SK-N-SH (cell line): ENCODE results near the gene LEMD1. TPM values are rescaled to one million over a fixed set of nuclear protein-coding genes. Genes with fewer than 3 reads are reported as not detected.

ENCODE experiments used
- CTCF ChIA-PET: fragments of 300-600, 350-600 bp; formaldehyde crosslinking; extraction: SDS; loops from one replicate; lab custom pipeline; 2021; lab: Yijun Ruan, JAX
- POLR2A ChIA-PET: fragments of 350-600 bp; sonication (Branson Sonifier 250); formaldehyde crosslinking; extraction: SDS; loops from one replicate; lab custom pipeline; 2020; ENCODE audit warnings: antibody characterized with exemption, inconsistent platforms; lab: Yijun Ruan, JAX
- DNase-seq: peaks from one replicate; pipeline ENCODE4 v3.0.0; 2012
- H2AFZ ChIP-seq: fragments of 200-600 bp; sonication (generic); 2 replicates; pipeline ENCODE4 v1.8.1; 2016; ENCODE audit warnings: antibody characterized with exemption, mild to moderate bottlenecking, low read depth
- H3F3A ChIP-seq: fragments of 200-600 bp; sonication (generic); replicated peaks from 2 replicates; pipeline ENCODE3; 2016; ENCODE audit warnings: antibody characterized with exemption, mild to moderate bottlenecking; ENCODE audit not compliant: insufficient read depth
- H3K27ac ChIP-seq, 2 experiments: fragments of 200-500 bp in 1 of 2; fragments of 200-600 bp in 1 of 2; sonication (Bioruptor generic) in 1 of 2; sonication (generic), shearing (Covaris generic) in 1 of 2; 2 replicates each; pipeline versions ENCODE4 v1.5.1 to v1.6.1; 2014 to 2016; ENCODE audit warnings: low read depth in 2 of 2, inconsistent platforms in 1 of 2, low read length in 1 of 2, mild to moderate bottlenecking in 1 of 2, mixed read lengths in 1 of 2
- H3K27me3 ChIP-seq: fragments of 200-600 bp; sonication (generic), shearing (Covaris generic); 2 replicates; pipeline ENCODE4 v1.6.1; 2016; ENCODE audit warnings: mixed run types; ENCODE audit not compliant: insufficient read depth
- H3K36me3 ChIP-seq, 2 experiments: fragments of 200-500 bp in 1 of 2; fragments of 200-600 bp in 1 of 2; sonication (Bioruptor generic) in 1 of 2; sonication (generic) in 1 of 2; replicated peaks in 1 of 2; 2 replicates each; pipeline versions ENCODE3 to v1.5.1; 2014 to 2016; ENCODE audit warnings: low read length in 1 of 2, mild to moderate bottlenecking in 1 of 2; ENCODE audit not compliant: insufficient read depth in 2 of 2, control insufficient read depth in 1 of 2
- H3K4me1 ChIP-seq, 2 experiments: fragments of 200-500 bp in 1 of 2; fragments of 200-600 bp in 1 of 2; sonication (Bioruptor generic) in 1 of 2; sonication (generic), shearing (Covaris generic) in 1 of 2; 2 replicates each; pipeline versions ENCODE4 v1.5.1 to v1.6.1; 2014 to 2016; ENCODE audit warnings: low read depth in 1 of 2, low read length in 1 of 2, mixed run types in 1 of 2; ENCODE audit not compliant: insufficient read depth in 2 of 2, control insufficient read depth in 1 of 2
- H3K4me2 ChIP-seq: fragments of 200-600 bp; sonication (generic), shearing (Covaris generic); 2 replicates; pipeline ENCODE4 v1.6.1; 2017; ENCODE audit warnings: mixed run types
- H3K4me3 ChIP-seq, 2 experiments: fragments of 200-500 bp in 1 of 2; fragments of 200-600 bp in 1 of 2; sonication (Bioruptor generic) in 1 of 2; sonication (generic), shearing (Covaris generic) in 1 of 2; 2 replicates each; pipeline versions ENCODE4 v1.5.1 to v1.8.1; 2014 to 2016; ENCODE audit warnings: low read depth in 2 of 2, inconsistent platforms in 1 of 2, low read length in 1 of 2, mild to moderate bottlenecking in 1 of 2, mixed read lengths in 1 of 2, moderate library complexity in 1 of 2
- H3K79me2 ChIP-seq: fragments of 200-600 bp; sonication (generic); 2 replicates; pipeline ENCODE4 v1.8.1; 2017; ENCODE audit warnings: mild to moderate bottlenecking; ENCODE audit not compliant: insufficient read depth
- H3K9ac ChIP-seq: fragments of 200-600 bp; sonication (generic); 2 replicates; pipeline ENCODE4 v1.6.1; 2017; ENCODE audit warnings: mixed run types
- H3K9me2 ChIP-seq: fragments of 200-600 bp; sonication (generic); 2 replicates; pipeline ENCODE4 v1.6.1; 2017; ENCODE audit warnings: mixed run types
- H3K9me3 ChIP-seq: fragments of 200-600 bp; sonication (generic); 2 replicates; pipeline ENCODE4 v1.6.1; 2017; ENCODE audit warnings: mixed run types, mild to moderate bottlenecking, moderate library complexity
- H4K20me1 ChIP-seq: fragments of 200-600 bp; sonication (generic); 2 replicates; pipeline ENCODE4 v1.6.1; 2017; ENCODE audit warnings: mild to moderate bottlenecking, mixed run types; ENCODE audit not compliant: insufficient read depth
- CHD2 ChIP-seq: fragments of 150-350 bp; IDR thresholded peaks from 2 replicates; pipeline ENCODE4 v1.6.1; 2018; ENCODE audit warnings: low read length; ENCODE audit not compliant: partially characterized antibody
- ELF1 ChIP-seq: IDR thresholded peaks from 2 replicates; pipeline ENCODE4 v1.4.0; 2012
- EZH2phosphoT487 ChIP-seq: fragments of 200-600 bp; sonication (generic); IDR thresholded peaks from 2 replicates; pipeline ENCODE4 v1.6.1; 2017; ENCODE audit warnings: low read depth, mixed run types, mild to moderate bottlenecking, antibody characterized with exemption, moderate library complexity, borderline replicate concordance
- FOSL2 ChIP-seq: IDR thresholded peaks from 2 replicates; pipeline ENCODE4 v1.4.0; 2012; ENCODE audit warnings: low read depth, mild to moderate bottlenecking, moderate library complexity, borderline replicate concordance
- FOXJ3 ChIP-seq: sonication (generic); formaldehyde crosslinking; IDR thresholded peaks from 2 replicates; pipeline ENCODE4 v1.5.1; 2020; ENCODE audit warnings: mild to moderate bottlenecking, missing genetic modification reagents
- GATA2 ChIP-seq: sonication (generic); formaldehyde crosslinking; IDR thresholded peaks from 2 replicates; pipeline ENCODE4 v1.5.0; 2020; ENCODE audit warnings: mild to moderate bottlenecking, missing genetic modification reagents
- JUND ChIP-seq: IDR thresholded peaks from 2 replicates; pipeline ENCODE4 v1.4.0; 2012
- MEF2A ChIP-seq: IDR thresholded peaks from 2 replicates; pipeline ENCODE4 v1.4.0; 2012; ENCODE audit warnings: low read depth, borderline replicate concordance
- MXI1 ChIP-seq: IDR thresholded peaks from 2 replicates; pipeline ENCODE4 v1.6.1; 2012; ENCODE audit warnings: mild to moderate bottlenecking, low read depth, low read length, improper control_type of control experiment
- NRF1 ChIP-seq: IDR thresholded peaks from 2 replicates; pipeline ENCODE4 v1.6.1; 2012; ENCODE audit warnings: low read depth, mild to moderate bottlenecking, low read length
- RCOR1 ChIP-seq: fragments of 150-350 bp; IDR thresholded peaks from 2 replicates; pipeline ENCODE4 v1.6.1; 2017; ENCODE audit warnings: antibody characterized with exemption, low read length
- RFX5 ChIP-seq: IDR thresholded peaks from 2 replicates; pipeline ENCODE4 v1.6.1; 2012; ENCODE audit warnings: mild to moderate bottlenecking, improper control_type of control experiment, low read length
- SIN3A ChIP-seq: IDR thresholded peaks from 2 replicates; pipeline ENCODE4 v1.6.1; 2012; ENCODE audit warnings: low read depth, mild to moderate bottlenecking, low read length, moderate library complexity, borderline replicate concordance
- SMC3 ChIP-seq: IDR thresholded peaks from 2 replicates; pipeline ENCODE4 v1.6.1; 2012; ENCODE audit warnings: low read depth, low read length, improper control_type of control experiment
- TAF1 ChIP-seq: IDR thresholded peaks from 2 replicates; pipeline ENCODE4 v1.6.1; 2012; ENCODE audit warnings: low read depth, mild to moderate bottlenecking, low read length, moderate library complexity, borderline replicate concordance
- TCF12 ChIP-seq: IDR thresholded peaks from 2 replicates; pipeline ENCODE4 v1.4.0; 2012
- WGBS: methylation state at CpG from one replicate; pipeline ENCODE4 v1.1.6; 2017; ENCODE audit warnings: low lambda C conversion rate; 5-methylcytosine and 5-hydroxymethylcytosine counted together
- polyA plus RNA-seq, 3 experiments: library from polyadenylated mRNA; depleted of rRNA; stranded (reverse); fragments of >200 nt; gene quantifications; 2 replicates each; pipeline ENCODE4 v1.2.3, GENCODE V29; 2012
- TF ChIP-seq, protein P1 (sequence below): fragments of 200-600 bp; sonication (generic); IDR thresholded peaks from 2 replicates; pipeline ENCODE4 v1.6.1; 2017; ENCODE audit warnings: antibody characterized with exemption, mild to moderate bottlenecking, moderate library complexity
- TF ChIP-seq, protein P2 (sequence below): fragments of 150-350 bp; IDR thresholded peaks from 2 replicates; pipeline ENCODE4 v1.6.1; 2016; ENCODE audit warnings: mild to moderate bottlenecking, low read depth, low read length
- TF ChIP-seq, protein P3 (sequence below): IDR thresholded peaks from 2 replicates; pipeline ENCODE4 v1.4.0; 2012; ENCODE audit warnings: low read depth, borderline replicate concordance

LEMD1 gene
- polyA plus RNA-seq, 1 of the 3 experiments (the other 2 are of a cell fraction) = not detected

DNA sequence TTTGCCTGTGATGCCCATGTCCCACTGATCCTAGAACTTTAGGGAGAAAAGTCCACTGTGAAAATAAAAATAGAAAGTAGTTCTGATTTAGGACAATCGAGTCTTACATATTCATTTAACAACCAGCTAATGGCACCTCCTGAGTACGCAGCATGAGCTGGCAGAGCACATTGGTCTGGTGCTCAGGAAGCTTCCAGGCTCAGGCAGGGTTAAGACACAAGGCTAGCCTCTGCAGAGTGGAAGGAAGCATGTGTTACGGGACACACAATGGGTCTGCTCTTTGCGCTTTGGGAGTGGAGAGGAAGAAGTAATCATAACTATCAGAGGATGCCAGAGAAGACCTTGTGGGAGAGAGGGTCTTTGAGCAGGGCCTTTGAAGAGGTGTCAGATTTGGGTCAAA is 61.0 kb downstream of the LEMD1 start:
- no peak overlapping the region for H3K27ac ChIP-seq
- no peaks in the 10 kb centered on the region; a peak in 1 of 4 replicates for H3K4me1 ChIP-seq
- H3K4me2 ChIP-seq = no peak overlapping the region
- H3K79me2 ChIP-seq = no peaks in the 10 kb centered on the region
- DNase-seq = no peak
- no peaks in the 10 kb centered on the region for H3K36me3 ChIP-seq
- H3F3A ChIP-seq = no peaks in the 10 kb centered on the region
- TF ChIP-seq TAF1 (no peak), SIN3A (no peak), MXI1 (no peak), NRF1 (no peak), FOXJ3 (CRISPR knock-in tag) (no peak), EZH2phosphoT487 (no peak), MEF2A (no peak), GATA2 (CRISPR knock-in tag) (no peak), CHD2 (no peak), ELF1 (no peak), JUND (no peak), SMC3 (no peak), TCF12 (no peak), RFX5 (no peak), FOSL2 (no peak), RCOR1 (no peak)
- TF ChIP-seq, protein P1, sequence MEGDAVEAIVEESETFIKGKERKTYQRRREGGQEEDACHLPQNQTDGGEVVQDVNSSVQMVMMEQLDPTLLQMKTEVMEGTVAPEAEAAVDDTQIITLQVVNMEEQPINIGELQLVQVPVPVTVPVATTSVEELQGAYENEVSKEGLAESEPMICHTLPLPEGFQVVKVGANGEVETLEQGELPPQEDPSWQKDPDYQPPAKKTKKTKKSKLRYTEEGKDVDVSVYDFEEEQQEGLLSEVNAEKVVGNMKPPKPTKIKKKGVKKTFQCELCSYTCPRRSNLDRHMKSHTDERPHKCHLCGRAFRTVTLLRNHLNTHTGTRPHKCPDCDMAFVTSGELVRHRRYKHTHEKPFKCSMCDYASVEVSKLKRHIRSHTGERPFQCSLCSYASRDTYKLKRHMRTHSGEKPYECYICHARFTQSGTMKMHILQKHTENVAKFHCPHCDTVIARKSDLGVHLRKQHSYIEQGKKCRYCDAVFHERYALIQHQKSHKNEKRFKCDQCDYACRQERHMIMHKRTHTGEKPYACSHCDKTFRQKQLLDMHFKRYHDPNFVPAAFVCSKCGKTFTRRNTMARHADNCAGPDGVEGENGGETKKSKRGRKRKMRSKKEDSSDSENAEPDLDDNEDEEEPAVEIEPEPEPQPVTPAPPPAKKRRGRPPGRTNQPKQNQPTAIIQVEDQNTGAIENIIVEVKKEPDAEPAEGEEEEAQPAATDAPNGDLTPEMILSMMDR = no peak
- TF ChIP-seq, protein P2, sequence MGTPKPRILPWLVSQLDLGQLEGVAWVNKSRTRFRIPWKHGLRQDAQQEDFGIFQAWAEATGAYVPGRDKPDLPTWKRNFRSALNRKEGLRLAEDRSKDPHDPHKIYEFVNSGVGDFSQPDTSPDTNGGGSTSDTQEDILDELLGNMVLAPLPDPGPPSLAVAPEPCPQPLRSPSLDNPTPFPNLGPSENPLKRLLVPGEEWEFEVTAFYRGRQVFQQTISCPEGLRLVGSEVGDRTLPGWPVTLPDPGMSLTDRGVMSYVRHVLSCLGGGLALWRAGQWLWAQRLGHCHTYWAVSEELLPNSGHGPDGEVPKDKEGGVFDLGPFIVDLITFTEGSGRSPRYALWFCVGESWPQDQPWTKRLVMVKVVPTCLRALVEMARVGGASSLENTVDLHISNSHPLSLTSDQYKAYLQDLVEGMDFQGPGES = no peak
- TF ChIP-seq, protein P3, sequence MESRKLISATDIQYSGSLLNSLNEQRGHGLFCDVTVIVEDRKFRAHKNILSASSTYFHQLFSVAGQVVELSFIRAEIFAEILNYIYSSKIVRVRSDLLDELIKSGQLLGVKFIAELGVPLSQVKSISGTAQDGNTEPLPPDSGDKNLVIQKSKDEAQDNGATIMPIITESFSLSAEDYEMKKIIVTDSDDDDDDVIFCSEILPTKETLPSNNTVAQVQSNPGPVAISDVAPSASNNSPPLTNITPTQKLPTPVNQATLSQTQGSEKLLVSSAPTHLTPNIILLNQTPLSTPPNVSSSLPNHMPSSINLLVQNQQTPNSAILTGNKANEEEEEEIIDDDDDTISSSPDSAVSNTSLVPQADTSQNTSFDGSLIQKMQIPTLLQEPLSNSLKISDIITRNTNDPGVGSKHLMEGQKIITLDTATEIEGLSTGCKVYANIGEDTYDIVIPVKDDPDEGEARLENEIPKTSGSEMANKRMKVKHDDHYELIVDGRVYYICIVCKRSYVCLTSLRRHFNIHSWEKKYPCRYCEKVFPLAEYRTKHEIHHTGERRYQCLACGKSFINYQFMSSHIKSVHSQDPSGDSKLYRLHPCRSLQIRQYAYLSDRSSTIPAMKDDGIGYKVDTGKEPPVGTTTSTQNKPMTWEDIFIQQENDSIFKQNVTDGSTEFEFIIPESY = no peak
- peaks cover 5% of the 10 kb centered on the region; the same call in 1 of the 2 replicates for H3K27me3 ChIP-seq
- H3K4me3 ChIP-seq = no peak overlapping the region
- ChIA-PET CTCF (interaction anchor here (1.0 to 3.0 kb wide), 6 partner anchors 25 to 298 kb away, joined by 3 to 9 read pairs (median 4); no protein-coding TSS in a partner anchor), POLR2A (no interaction called here)
- H3K9me2 ChIP-seq = no peaks in the 10 kb centered on the region
- no peaks in the 10 kb centered on the region for H3K9me3 ChIP-seq
- H4K20me1 ChIP-seq = no peaks in the 10 kb centered on the region
- H2AFZ ChIP-seq = no peak overlapping the region
- H3K9ac ChIP-seq = no peak overlapping the region
- WGBS = 84% methylated on average over 4 of the region's 4 CpGs
